Muscle of leg (tissue), 11 donors: ENCODE results near the gene TMEM117. TPM values are rescaled to one million over a fixed set of nuclear protein-coding genes. Genes with fewer than 3 reads are reported as not detected.
"Not testable (repeated sequence)": the region's sequence is repeated elsewhere in the genome, so short reads cannot be mapped to it uniquely, and the experiment has no call there.

Source experiments
- DNase-seq: peaks from one replicate; pipeline ENCODE4 v3.0.0; 2013
- H3K27ac ChIP-seq: one replicate; pipeline ENCODE4 v1.5.1; 2013; ENCODE audit warnings: mild to moderate bottlenecking, low read length, control low read depth
- H3K27me3 ChIP-seq: one replicate; pipeline ENCODE4 v1.6.1; 2013; ENCODE audit warnings: low read length; ENCODE audit not compliant: control insufficient read depth, insufficient read depth
- H3K36me3 ChIP-seq: one replicate; pipeline ENCODE4 v1.6.1; 2013; ENCODE audit warnings: low read length; ENCODE audit not compliant: control insufficient read depth, insufficient read depth
- H3K4me1 ChIP-seq: one replicate; pipeline ENCODE4 v1.6.1; 2013; ENCODE audit warnings: low read length; ENCODE audit not compliant: control insufficient read depth, insufficient read depth
- H3K4me3 ChIP-seq: one replicate; pipeline ENCODE4 v1.5.1; 2013; ENCODE audit warnings: low read length, control low read depth
- H3K9me3 ChIP-seq: replicated peaks from 2 replicates; pipeline ENCODE4 v1.6.1; 2013; ENCODE audit warnings: low read depth, low read length; ENCODE audit not compliant: control insufficient read depth
- WGBS: methylation state at CpG from one replicate; pipeline ENCODE4 v1.1.5; 2013; ENCODE audit warnings: missing lambda C conversion rate; ENCODE audit not compliant: insufficient coverage; 5-methylcytosine and 5-hydroxymethylcytosine counted together
- polyA plus RNA-seq, 8 donors: library from polyadenylated mRNA; unstranded; fragments of 120-200 nt; gene quantifications; one replicate each; pipeline versions ENCODE4 v1.2.1 to v1.2.3, GENCODE V29; 2013; ENCODE audit warnings: inconsistent platforms in 1 of 8, low replicate concordance in 1 of 8; ENCODE audit not compliant: insufficient read length in 8 of 8, insufficient read depth in 1 of 8
- total RNA-seq: library from RNA; stranded (reverse); fragments of 120-200 nt; gene quantifications from one replicate; pipeline ENCODE4 v1.2.4, GENCODE V29; 2013

Gene TMEM117
- total and polyA plus RNA-seq, 9 donors = 9.2 to 13.0 (median 11.0) TPM

GRCh38 chr12:44031472-44032185, 195.7 kb downstream of the TMEM117 start:
- whole genome bisulfite sequencing = no CpG with 5 or more reads among the region's 1 CpG
- Histone ChIP-seq H3K9me3 (peaks cover 3% of the 10 kb centered on the region), H3K4me1 (no peaks in the 10 kb centered on the region), H3K36me3 (no peaks in the 10 kb centered on the region), H3K4me3 (no peak overlapping the region), H3K27me3 (no peaks in the 10 kb centered on the region), H3K27ac (no peak overlapping the region)
- DNase-seq = no peak

GRCh38 chr12:44034906-44035305, 199.0 kb downstream of the TMEM117 start:
- no peak overlapping the region for H3K4me3 ChIP-seq
- no CpG with 5 or more reads among the region's 5 CpGs for WGBS

DNA sequence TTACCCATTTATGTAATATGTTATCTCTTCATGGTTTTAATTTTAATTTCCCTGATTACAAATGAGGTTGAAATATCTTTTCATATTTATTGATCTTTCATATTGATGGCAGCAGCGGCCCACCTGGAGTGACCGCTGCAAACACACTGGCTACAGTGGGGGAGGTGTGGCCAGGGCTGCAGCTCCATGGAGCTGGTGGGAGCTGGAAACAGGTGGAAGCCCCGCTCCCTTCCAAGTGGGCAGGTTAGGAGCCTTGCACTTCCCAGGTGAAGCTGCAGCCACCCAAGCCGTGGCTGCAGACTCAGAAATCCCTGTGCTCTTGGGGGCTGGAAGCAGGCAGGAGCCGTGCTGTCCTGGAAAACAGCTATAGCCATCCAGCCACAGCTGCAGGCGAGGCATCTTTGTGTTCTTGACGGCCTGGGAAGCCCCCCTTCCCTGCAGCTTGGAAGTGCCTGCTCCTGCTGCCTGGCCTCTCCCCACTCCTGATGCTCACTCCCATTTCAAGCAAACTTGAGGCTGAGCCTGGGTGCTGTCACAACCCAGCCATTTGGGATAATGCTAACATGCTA, 201.1 kb downstream of the TMEM117 start:
- Histone ChIP-seq H3K4me3 (no peak overlapping the region), H3K36me3 (no peaks in the 10 kb centered on the region), H3K4me1 (no peaks in the 10 kb centered on the region), H3K9me3 (no peaks in the 10 kb centered on the region), H3K27ac (no peak overlapping the region), H3K27me3 (no peaks in the 10 kb centered on the region)
- WGBS = 65% methylated on average over 6 of the region's 7 CpGs
- no peak for DNase-seq

More at GRCh38 chr12:44034906-44035305, 199.0 kb downstream of the TMEM117 start:
- Histone ChIP-seq H3K27me3 (no peaks in the 10 kb centered on the region), H3K4me1 (no peaks in the 10 kb centered on the region), H3K9me3 (peaks cover 3% of the 10 kb centered on the region), H3K27ac (no peak overlapping the region), H3K36me3 (no peaks in the 10 kb centered on the region)
- no peak for DNase-seq

- WGBS = 90% methylated on average over 2 of the region's 5 CpGs
- H3K9me3 ChIP-seq = no peaks in the 10 kb centered on the region
- no peak overlapping the region for H3K27ac ChIP-seq
- no peaks in the 10 kb centered on the region for H3K36me3 ChIP-seq
- DNase-seq = no peak
- H3K27me3 ChIP-seq = no peaks in the 10 kb centered on the region
- H3K4me1 ChIP-seq = no peaks in the 10 kb centered on the region
- no peak overlapping the region for H3K4me3 ChIP-seq
These were observed 202.5 kb downstream of the TMEM117 start for GRCh38 chr12:44038411-44038810.

DNA sequence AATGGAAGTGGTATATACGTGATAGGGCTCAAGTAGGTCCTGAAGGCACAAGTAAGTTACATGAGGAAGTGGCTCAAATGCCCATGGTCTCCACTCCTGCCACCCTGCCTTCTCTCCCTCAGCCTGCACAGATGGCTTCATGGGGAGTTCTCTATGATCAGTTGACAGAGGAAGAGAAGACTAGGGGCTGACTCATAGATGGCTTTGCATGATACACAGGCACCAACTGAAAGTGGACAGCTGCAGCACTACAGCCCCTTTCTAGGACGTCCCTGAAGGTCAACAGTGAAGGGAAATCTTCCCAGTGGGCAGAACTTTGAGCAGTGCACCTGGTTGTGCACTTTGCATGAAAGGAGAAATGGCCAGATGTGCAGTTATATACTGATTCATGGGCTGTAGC, 208.6 kb downstream of the TMEM117 start:
- H3K27ac ChIP-seq, H3K27me3 ChIP-seq, H3K4me1 ChIP-seq, DNase-seq, H3K9me3 ChIP-seq, H3K4me3 ChIP-seq, H3K36me3 ChIP-seq: not testable (repeated sequence)
- WGBS = 71% methylated on average over 2 of the region's 2 CpGs

DNA sequence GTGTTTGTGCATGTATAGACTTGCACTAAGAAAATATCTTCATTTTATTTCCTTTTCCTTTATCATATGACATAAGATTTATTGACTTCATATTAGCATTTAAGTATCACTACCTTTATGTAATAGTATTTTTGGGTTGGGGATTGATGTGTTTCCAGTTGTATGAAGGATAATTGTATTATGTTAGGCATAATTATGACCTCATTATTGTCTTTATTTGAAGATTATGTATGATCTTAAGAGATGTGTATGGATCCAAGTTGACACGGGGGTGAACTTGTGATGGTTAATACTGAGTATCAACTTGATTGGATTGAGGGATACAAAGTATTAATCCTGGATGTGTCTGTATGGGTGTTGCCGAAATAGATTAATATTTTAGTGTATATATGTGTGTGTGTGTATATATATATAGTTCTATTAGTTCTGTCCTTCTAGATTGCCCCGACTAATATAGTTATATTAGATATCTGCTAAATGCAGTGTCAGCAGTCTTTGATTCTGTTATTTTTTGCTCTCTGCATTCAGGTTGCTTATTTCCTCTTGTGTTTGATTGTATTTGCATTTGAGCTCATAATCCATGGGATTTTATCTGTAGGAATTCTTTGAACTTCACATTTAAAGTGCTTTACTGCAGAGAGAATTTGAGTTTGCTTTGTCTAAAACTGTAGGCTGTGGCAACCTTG, 211.0 kb downstream of the TMEM117 start:
- WGBS = no CpG with 5 or more reads among the region's 3 CpGs
- Histone ChIP-seq H3K27ac (no peak overlapping the region), H3K9me3 (no peaks in the 10 kb centered on the region), H3K36me3 (no peaks in the 10 kb centered on the region), H3K4me1 (no peaks in the 10 kb centered on the region), H3K4me3 (no peak overlapping the region), H3K27me3 (no peaks in the 10 kb centered on the region)
- DNase-seq = no peak

GRCh38 chr12:44052554-44052953, 216.7 kb downstream of the TMEM117 start:
- H3K27me3 ChIP-seq = no peaks in the 10 kb centered on the region
- H3K9me3 ChIP-seq = no peaks in the 10 kb centered on the region
- no peaks in the 10 kb centered on the region for H3K4me1 ChIP-seq
- no peak for DNase-seq
- no peak overlapping the region for H3K4me3 ChIP-seq
- no peaks in the 10 kb centered on the region for H3K36me3 ChIP-seq
- WGBS = 64% methylated on average over 3 of the region's 4 CpGs
- no peak overlapping the region for H3K27ac ChIP-seq

DNA sequence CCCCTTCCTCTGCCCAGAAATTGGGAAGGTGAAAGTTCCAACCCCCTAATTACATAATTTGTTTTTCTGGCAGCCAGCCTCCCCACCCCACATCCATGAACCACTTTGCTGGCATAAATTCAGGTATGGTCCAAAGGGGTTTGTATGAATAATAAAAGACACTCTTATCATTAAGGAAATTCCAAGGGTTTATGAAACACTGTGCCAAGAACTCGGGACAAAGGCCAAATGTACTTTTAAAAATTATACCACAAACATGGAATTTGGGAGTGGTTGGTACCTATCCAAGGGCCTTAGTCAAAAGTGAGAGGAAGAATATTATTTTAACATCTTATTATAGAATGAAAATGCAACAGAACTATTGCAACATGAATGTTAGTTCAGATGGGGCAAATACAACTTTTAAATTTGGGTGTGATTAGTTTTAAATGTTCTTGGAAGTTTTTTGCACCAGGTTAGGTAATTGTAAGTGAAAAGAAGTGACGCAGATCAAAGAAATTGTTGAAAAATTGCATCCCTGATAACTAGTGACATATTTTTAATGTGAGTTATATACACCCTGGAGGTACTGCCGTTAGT, 217.8 kb downstream of the TMEM117 start:
- Histone ChIP-seq H3K27me3 (no peaks in the 10 kb centered on the region), H3K27ac (no peak overlapping the region), H3K4me1 (no peaks in the 10 kb centered on the region), H3K4me3 (no peak overlapping the region), H3K36me3 (no peaks in the 10 kb centered on the region), H3K9me3 (no peaks in the 10 kb centered on the region)
- DNase-seq = no peak
- no CpG with 5 or more reads among the region's 3 CpGs for WGBS

- Histone ChIP-seq H3K9me3 (no peaks in the 10 kb centered on the region), H3K27me3 (no peaks in the 10 kb centered on the region), H3K4me1 (no peaks in the 10 kb centered on the region), H3K27ac (no peak overlapping the region), H3K4me3 (no peak overlapping the region), H3K36me3 (no peaks in the 10 kb centered on the region)
- no CpG with 5 or more reads among the region's 3 CpGs for WGBS
- no peak for DNase-seq
These were observed 218.4 kb downstream of the TMEM117 start for GRCh38 chr12:44054281-44054680.

DNA sequence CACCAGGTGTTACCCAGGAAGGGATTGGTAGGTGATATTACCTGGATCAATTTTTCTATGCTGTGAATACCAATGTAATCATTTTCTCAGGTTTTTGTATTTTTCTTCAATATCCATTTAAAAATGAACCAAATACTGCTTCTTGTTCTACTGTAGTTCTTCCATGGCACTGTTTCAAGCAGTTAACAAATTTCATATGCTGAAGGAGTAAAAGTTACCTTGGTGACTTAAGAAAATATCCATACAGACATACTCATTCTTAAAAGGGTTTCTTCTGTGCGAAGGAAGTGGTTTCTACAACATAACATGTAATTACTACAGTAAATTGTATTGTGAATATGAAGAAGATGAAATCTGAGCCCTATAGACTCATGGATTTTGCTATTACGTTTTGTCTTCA, 222.5 kb downstream of the TMEM117 start:
- peak; percentile 57 for DNase-seq

More for the DNA sequence above, 222.5 kb downstream of the TMEM117 start:
- Histone ChIP-seq H3K9me3 (no peaks in the 10 kb centered on the region), H3K4me1 (no peaks in the 10 kb centered on the region), H3K36me3 (no peaks in the 10 kb centered on the region), H3K4me3 (no peak overlapping the region), H3K27me3 (no peaks in the 10 kb centered on the region), H3K27ac (no peak overlapping the region)
- no CpG with 5 or more reads among the region's 2 CpGs for WGBS
